Measurements from ENCODE around the gene TFEC.

- no peak for TF ChIP-seq CTCF (IDR thresholded peaks at IDR 0.05; ENCODE audit: poor library complexity)
- no peak for TF ChIP-seq EZH2 (IDR thresholded peaks at IDR 0.05; ENCODE audit: borderline replicate concordance)
- TF ChIP-seq EZH2phosphoT487 (IDR thresholded peaks at IDR 0.05; ENCODE audit: low read depth, severe bottlenecking, unreplicated experiment) = no peak
Measured at GRCh38 chr7:116032886-116033285, 2.3 kb upstream of the TFEC start.

Data from hepatocyte (in vitro differentiated cells).